SU-DHL-6 (cell line): ENCODE results near the gene ZNF527.

Source experiments
- EZH2phosphoT487 ChIP-seq: fragments of 200-600 bp; sonication (generic), shearing (Covaris generic); conservative IDR thresholded peaks from 2 replicates; pipeline ENCODE4 v1.6.1; 2018; ENCODE audit warnings: mild to moderate bottlenecking, antibody characterized with exemption, low read length, moderate library complexity, mixed read lengths
- TF ChIP-seq, protein P1 (sequence below): fragments of 200-600 bp; sonication (generic); IDR thresholded peaks from one replicate; pipeline ENCODE4 v1.5.1; 2017; ENCODE audit warnings: antibody characterized with exemption, mild to moderate bottlenecking, low read length, moderate library complexity; ENCODE audit not compliant: insufficient read depth, poor library complexity, severe bottlenecking

DNA sequence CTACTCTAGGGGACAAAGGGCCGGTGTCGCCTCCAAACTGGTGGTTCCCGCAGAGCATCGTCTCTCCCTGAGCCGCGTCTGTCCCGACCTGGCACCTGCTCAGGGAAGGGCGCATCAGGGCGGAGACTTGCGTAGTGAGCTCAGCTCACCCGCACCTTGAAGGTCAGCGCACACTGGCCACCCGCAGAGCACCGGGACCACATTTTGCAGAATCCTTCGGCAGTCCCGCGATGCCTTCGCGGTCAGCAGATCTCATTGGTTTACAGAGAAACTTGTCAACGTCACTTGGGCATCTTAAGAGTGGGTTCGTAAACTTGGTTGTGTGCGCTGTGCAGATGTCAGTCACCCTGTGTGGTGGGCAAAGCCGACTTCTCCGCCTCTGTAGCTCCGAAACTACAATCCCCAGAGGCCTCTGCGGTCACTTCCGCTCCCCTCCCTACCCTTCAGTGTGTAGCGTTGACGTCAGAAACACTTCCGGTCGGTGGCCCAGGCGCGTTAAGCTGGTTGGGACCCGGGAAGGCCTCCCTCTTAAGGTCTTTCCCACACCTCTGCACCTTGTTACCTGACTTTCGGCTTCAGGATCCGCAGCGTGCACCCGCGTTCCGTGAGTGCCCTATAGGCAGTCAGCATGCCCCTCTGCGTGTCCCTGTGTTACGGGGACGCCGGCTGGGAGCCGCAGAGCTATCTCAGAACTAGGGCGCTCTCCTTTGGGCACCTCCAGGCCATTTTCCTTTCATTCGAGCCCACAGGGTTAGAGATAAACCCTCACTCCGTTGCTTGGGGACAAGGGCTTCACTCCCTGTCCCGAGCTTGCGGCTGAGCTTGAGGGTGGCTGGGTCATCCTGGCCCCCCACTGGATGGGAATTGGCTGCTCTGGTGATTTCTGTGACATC lies 36.5 kb upstream of the ZNF527 start:
- TF ChIP-seq, protein P1, sequence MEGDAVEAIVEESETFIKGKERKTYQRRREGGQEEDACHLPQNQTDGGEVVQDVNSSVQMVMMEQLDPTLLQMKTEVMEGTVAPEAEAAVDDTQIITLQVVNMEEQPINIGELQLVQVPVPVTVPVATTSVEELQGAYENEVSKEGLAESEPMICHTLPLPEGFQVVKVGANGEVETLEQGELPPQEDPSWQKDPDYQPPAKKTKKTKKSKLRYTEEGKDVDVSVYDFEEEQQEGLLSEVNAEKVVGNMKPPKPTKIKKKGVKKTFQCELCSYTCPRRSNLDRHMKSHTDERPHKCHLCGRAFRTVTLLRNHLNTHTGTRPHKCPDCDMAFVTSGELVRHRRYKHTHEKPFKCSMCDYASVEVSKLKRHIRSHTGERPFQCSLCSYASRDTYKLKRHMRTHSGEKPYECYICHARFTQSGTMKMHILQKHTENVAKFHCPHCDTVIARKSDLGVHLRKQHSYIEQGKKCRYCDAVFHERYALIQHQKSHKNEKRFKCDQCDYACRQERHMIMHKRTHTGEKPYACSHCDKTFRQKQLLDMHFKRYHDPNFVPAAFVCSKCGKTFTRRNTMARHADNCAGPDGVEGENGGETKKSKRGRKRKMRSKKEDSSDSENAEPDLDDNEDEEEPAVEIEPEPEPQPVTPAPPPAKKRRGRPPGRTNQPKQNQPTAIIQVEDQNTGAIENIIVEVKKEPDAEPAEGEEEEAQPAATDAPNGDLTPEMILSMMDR = no peak
- no peak for TF ChIP-seq EZH2phosphoT487
